ENCODE results near the gene SORBS2. TPM values are rescaled to one million over a fixed set of nuclear protein-coding genes. Genes with fewer than 3 reads are reported as not detected.
A peak's percentile ranks its signal among the peaks of the same experiment; 100 is the strongest.

SORBS2 gene
- total RNA-seq, 4 donors from 2014 or later = 17.4 to 40.8 (median 21.9) TPM

DNA sequence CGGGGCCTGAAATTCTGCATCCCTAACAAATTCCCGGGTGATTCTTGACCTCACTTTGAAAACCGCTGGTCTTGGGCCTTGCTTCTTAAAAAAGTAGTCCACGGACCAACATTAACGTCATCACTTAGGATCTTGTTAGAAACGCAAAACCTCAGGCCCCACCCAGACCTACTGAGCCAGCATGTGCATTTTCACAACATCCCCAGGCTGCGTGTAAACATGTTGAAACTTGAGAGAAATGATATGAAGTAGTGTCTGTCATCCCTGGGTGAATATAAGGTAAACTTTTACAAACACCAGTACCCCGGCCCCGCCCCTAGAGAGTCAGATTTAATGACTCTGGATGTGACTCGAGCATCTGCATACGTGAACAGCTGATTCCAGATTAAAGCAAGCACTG lies 33.7 kb downstream of the SORBS2 start:
- DNase-seq (ENCODE audit: low spot score in 2 of 2) = no peak
- Histone ChIP-seq H3K27me3 (no peaks in the 10 kb centered on the region), H3K36me3 (no peaks in the 10 kb centered on the region), H3K27ac (no peak overlapping the region), H3K9me3 (no peaks in the 10 kb centered on the region), H3K4me1 (peaks cover 4% of the 10 kb centered on the region), H3K4me3 (no peak overlapping the region)
- 72% methylated on average over 11 of the region's 11 CpGs for WGBS
- no peak for TF ChIP-seq POLR2A (IDR thresholded peaks at IDR 0.05)

DNA sequence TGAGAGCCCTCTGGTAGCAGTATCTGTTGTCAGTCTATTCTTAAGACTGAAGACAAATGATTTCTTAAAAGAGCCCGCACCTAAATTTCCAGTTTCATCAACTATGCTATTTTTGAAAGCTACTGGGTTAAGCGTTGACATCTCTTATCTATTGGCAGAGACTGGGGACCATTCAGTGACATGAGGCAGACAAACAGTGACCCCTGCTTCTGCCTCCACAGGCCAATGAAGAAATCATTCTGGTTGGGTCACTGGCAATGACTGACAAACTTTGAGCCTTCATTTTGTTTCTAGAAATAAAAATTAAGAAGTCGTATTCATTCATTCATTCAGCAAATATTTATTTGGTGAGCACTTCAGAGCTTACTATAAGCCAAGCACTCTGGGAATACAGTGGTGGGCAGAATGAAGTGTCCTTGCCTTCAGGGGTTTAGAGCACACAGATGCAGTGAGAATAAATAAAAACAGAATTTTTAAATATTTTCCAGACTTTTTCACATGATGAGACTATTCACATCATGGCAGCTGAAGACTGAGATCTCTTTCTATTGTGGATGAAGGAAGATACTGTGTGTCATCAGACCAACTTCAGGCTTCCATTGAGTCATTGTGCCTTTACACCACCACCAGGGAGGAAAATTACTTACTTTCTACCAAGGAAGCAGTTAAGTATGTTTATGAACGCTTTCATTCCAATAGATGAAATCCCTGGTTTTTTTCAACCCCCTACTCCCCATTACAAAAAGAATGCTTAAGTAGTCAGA lies 36.0 kb downstream of the SORBS2 start:
- TF ChIP-seq POLR2AphosphoS5 (IDR thresholded peaks at IDR 0.05) (no peak), POLR2A (IDR thresholded peaks at IDR 0.05) (no peak), EP300 (IDR thresholded peaks at IDR 0.05) (no peak)
- TF ChIP-seq, protein P1, sequence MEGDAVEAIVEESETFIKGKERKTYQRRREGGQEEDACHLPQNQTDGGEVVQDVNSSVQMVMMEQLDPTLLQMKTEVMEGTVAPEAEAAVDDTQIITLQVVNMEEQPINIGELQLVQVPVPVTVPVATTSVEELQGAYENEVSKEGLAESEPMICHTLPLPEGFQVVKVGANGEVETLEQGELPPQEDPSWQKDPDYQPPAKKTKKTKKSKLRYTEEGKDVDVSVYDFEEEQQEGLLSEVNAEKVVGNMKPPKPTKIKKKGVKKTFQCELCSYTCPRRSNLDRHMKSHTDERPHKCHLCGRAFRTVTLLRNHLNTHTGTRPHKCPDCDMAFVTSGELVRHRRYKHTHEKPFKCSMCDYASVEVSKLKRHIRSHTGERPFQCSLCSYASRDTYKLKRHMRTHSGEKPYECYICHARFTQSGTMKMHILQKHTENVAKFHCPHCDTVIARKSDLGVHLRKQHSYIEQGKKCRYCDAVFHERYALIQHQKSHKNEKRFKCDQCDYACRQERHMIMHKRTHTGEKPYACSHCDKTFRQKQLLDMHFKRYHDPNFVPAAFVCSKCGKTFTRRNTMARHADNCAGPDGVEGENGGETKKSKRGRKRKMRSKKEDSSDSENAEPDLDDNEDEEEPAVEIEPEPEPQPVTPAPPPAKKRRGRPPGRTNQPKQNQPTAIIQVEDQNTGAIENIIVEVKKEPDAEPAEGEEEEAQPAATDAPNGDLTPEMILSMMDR (IDR thresholded peaks at IDR 0.05) = no peak
- Histone ChIP-seq H3K27ac (peak overlapping the region; percentile 73), H3K27me3 (no peaks in the 10 kb centered on the region), H3K36me3 (no peaks in the 10 kb centered on the region), H3K4me1 (peaks cover 4% of the 10 kb centered on the region), H3K4me3 (no peak overlapping the region), H3K9me3 (no peaks in the 10 kb centered on the region)
- no peak for DNase-seq (ENCODE audit: low spot score in 2 of 2)
- 85% methylated on average over 4 of the region's 4 CpGs for WGBS

DNA sequence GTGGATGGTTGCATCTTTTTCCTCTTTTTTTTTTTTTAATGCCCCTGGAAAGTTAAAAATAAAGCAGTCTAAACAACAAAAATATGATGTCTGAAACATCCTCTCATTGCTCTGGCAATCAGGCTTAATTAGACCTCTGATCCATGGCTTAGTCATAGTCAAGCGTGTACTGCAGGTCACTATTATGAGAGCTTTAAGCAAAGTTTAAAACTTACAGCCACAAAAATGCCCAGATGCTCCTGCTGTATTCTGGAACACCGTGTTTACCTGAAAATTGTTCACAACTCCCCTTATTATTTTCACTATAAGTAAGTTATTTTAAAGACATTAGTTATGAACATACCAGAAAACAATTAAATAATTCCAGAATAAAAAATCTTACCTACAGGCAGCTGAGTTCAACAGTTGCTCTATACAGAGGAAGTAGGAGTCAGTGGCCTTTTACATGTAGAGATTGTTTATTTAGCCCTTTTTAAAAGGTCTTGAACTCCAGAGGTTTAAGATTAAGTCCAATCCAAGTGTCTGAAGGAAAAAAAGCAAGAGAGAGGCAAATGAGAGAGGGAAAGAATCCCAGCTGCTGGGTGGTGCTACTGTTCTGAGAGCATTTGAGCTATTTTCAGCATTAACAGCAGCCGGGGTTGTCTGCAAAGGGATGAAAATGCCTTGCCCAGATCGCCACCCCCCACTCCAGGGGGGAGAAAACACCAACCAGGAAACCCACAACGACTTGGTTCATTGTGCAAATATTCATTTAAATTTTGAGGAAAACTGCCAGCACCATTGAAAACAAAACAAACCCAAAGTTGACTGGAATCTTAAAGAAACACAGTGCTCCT lies 36.9 kb downstream of the SORBS2 start:
- Histone ChIP-seq H3K27ac (peak overlapping the region; percentile 73), H3K4me1 (peaks cover 4% of the 10 kb centered on the region), H3K4me3 (peak overlapping the region; percentile 30), H3K27me3 (no peaks in the 10 kb centered on the region), H3K36me3 (no peaks in the 10 kb centered on the region), H3K9me3 (no peaks in the 10 kb centered on the region)
- 27% methylated on average over 5 of the region's 5 CpGs for WGBS
- no peak for TF ChIP-seq EP300 (IDR thresholded peaks at IDR 0.05)
- TF ChIP-seq POLR2AphosphoS5 (IDR thresholded peaks at IDR 0.05) = no peak
- TF ChIP-seq, protein P1 (IDR thresholded peaks at IDR 0.05) = no peak
- TF ChIP-seq POLR2A (IDR thresholded peaks at IDR 0.05) = no peak
- DNase-seq (ENCODE audit: low spot score in 2 of 2) = no peak

DNA sequence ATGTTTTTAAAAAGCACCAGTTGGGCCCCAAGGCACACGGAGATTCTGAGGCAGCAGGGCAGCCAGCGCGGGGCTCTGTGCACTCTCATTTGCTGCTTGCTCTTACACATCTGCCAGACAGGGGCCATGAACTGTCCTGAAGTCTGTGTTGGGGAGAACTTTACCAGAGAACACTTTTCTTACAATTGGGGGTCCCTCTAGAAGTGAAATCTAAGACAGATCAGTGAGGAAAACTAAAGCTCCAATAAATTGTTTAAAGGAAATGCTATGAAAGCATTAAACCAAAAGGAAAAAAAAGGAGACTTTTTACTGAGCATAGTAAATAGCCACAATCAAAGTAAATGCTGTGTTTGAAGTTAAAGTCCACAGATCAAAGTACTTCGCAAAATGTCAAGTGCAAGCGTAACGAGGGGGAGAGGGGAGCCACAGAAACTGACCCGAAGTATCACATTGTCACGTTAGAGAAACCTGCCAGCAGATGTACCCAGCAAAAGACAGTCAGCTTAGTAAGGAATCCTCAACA lies 37.8 kb downstream of the SORBS2 start:
- no peaks in the 10 kb centered on the region for H3K27me3 ChIP-seq
- TF ChIP-seq, protein P1 (IDR thresholded peaks at IDR 0.05) = no peak
- no peak for TF ChIP-seq EP300 (IDR thresholded peaks at IDR 0.05)
- H3K36me3 ChIP-seq = no peaks in the 10 kb centered on the region
- WGBS = 79% methylated on average over 8 of the region's 8 CpGs
- H3K4me3 ChIP-seq = peak overlapping the region; percentile 30
- no peaks in the 10 kb centered on the region for H3K9me3 ChIP-seq
- H3K4me1 ChIP-seq = peaks cover 4% of the 10 kb centered on the region
- no peak for DNase-seq (ENCODE audit: low spot score in 2 of 2)
- peak overlapping the region; percentile 73 for H3K27ac ChIP-seq

DNA sequence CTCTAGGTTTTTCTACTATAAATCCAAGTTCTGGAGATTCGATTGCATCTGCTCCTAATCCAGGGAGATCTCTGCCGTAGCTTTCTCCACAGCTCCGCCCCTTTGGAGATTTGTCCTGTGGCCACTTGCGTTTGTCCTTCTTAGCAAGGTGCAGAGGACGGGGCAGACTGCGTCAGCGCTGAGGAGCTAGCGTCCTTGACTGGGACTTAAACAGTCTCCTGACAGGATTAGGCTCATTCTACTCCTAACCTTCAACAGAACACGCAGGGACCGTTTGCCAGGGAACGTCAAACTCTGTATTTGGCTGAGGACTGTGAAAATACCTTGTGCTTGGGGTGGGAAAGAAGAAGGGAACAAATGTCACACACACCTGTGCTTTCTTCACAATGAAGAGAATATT lies 38.6 kb downstream of the SORBS2 start:
- no peaks in the 10 kb centered on the region for H3K27me3 ChIP-seq
- H3K4me3 ChIP-seq = peak overlapping the region; percentile 30
- no peaks in the 10 kb centered on the region for H3K9me3 ChIP-seq
- no peak for TF ChIP-seq POLR2AphosphoS5 (IDR thresholded peaks at IDR 0.05)
- TF ChIP-seq POLR2A (IDR thresholded peaks at IDR 0.05) = no peak
- DNase-seq (ENCODE audit: low spot score in 2 of 2) = no peak
- H3K27ac ChIP-seq = peak overlapping the region; percentile 73
- peaks cover 4% of the 10 kb centered on the region for H3K4me1 ChIP-seq
- 64% methylated on average over 11 of the region's 11 CpGs for WGBS
- H3K36me3 ChIP-seq = no peaks in the 10 kb centered on the region

Measured in suprapubic skin (tissue), 4 donors.